ENCODE data around the gene ZNF346. TPM values are rescaled to one million over a fixed set of nuclear protein-coding genes. Genes with fewer than 3 reads are reported as not detected.

ZNF346 gene
- total RNA-seq, 1 experiment from 2014 or later, result 27.3 TPM

GRCh38 chr5:177112589-177113220 lies 90.2 kb downstream of the ZNF346 start:
- intact Hi-C loops (cut with micrococcal nuclease; ENCODE audit: unreplicated experiment), result loop anchor here (1.0 to 2.0 kb wide), 2 partner anchors 196 to 451 kb away; no protein-coding TSS in a partner anchor
- no TSS peak for BruUV-seq (replicated peaks)
- POLR2A ChIA-PET (ENCODE audit: low non-redundant PET), result no interaction called here

GRCh38 chr5:177113566-177114424 lies 91.3 kb downstream of the ZNF346 start:
- no peak overlapping the region for H3K27ac ChIP-seq (ENCODE audit: low read depth, low read length, poor library complexity, severe bottlenecking)
- no peaks in the 10 kb centered on the region for H3K9me3 ChIP-seq (ENCODE audit: low read depth, low read length, poor library complexity, severe bottlenecking)
- POLR2A ChIA-PET (ENCODE audit: low non-redundant PET), result no interaction called here
- intact Hi-C loops (cut with micrococcal nuclease; ENCODE audit: unreplicated experiment), result loop anchor here (1.0 to 2.0 kb wide), 3 partner anchors 195 to 388 kb away; no protein-coding TSS in a partner anchor
- BruUV-seq (replicated peaks), result no TSS peak
- peak; percentile 71 for DNase-seq (ENCODE audit: low spot score)
- CTCF ChIA-PET, result interaction anchor here (0.6 to 1.0 kb wide), 7 partner anchors 42 to 388 kb away, joined by 3 to 11 read pairs (median 3); no protein-coding TSS in a partner anchor
- no peaks in the 10 kb centered on the region for H3K4me1 ChIP-seq (ENCODE audit: insufficient read depth, low read length, poor library complexity, severe bottlenecking)
- TF ChIP-seq CTCF (conservative IDR thresholded peaks at IDR 0.05; ENCODE audit: low read depth, low read length), result peak; percentile 91
- TF ChIP-seq EZH2 (IDR thresholded peaks at IDR 0.05; ENCODE audit: borderline replicate concordance, low read depth, low read length, poor library complexity, severe bottlenecking), result no peak
- no peaks in the 10 kb centered on the region for H3K36me3 ChIP-seq (ENCODE audit: insufficient read depth, low read length, poor library complexity, severe bottlenecking)
- H3K4me3 ChIP-seq (ENCODE audit: low read depth, low read length, poor library complexity, severe bottlenecking), result no peak overlapping the region
- H3K27me3 ChIP-seq (replicated peaks; ENCODE audit: insufficient read depth, low read depth, low read length, poor library complexity), result no peaks in the 10 kb centered on the region

More at GRCh38 chr5:177112589-177113220, 90.2 kb downstream of the ZNF346 start:
- no peaks in the 10 kb centered on the region for H3K27me3 ChIP-seq (replicated peaks; ENCODE audit: insufficient read depth, low read depth, low read length, poor library complexity)
- TF ChIP-seq EZH2 (IDR thresholded peaks at IDR 0.05; ENCODE audit: borderline replicate concordance, low read depth, low read length, poor library complexity, severe bottlenecking) (no peak), CTCF (conservative IDR thresholded peaks at IDR 0.05; ENCODE audit: low read depth, low read length) (no peak)
- no peak for DNase-seq (ENCODE audit: low spot score)
- H3K4me3 ChIP-seq (ENCODE audit: low read depth, low read length, poor library complexity, severe bottlenecking), result no peak overlapping the region
- no peaks in the 10 kb centered on the region for H3K9me3 ChIP-seq (ENCODE audit: low read depth, low read length, poor library complexity, severe bottlenecking)
- CTCF ChIA-PET, result interaction anchor here (0.5 to 1.9 kb wide), 8 partner anchors 41 to 455 kb away, joined by 3 to 23 read pairs (median 6); no protein-coding TSS in a partner anchor
- H3K27ac ChIP-seq (ENCODE audit: low read depth, low read length, poor library complexity, severe bottlenecking), result no peak overlapping the region
- H3K4me1 ChIP-seq (ENCODE audit: insufficient read depth, low read length, poor library complexity, severe bottlenecking), result no peaks in the 10 kb centered on the region
- no peaks in the 10 kb centered on the region for H3K36me3 ChIP-seq (ENCODE audit: insufficient read depth, low read length, poor library complexity, severe bottlenecking)

GRCh38 chr5:177116631-177117373 lies 94.3 kb downstream of the ZNF346 start:
- POLR2A ChIA-PET (ENCODE audit: low non-redundant PET), result no interaction called here
- no peak overlapping the region for H3K4me3 ChIP-seq (ENCODE audit: low read depth, low read length, poor library complexity, severe bottlenecking)
- no peaks in the 10 kb centered on the region for H3K27me3 ChIP-seq (replicated peaks; ENCODE audit: insufficient read depth, low read depth, low read length, poor library complexity)
- intact Hi-C loops (cut with micrococcal nuclease; ENCODE audit: unreplicated experiment), result no loop called here
- H3K36me3 ChIP-seq (ENCODE audit: insufficient read depth, low read length, poor library complexity, severe bottlenecking), result no peaks in the 10 kb centered on the region
- CTCF ChIA-PET, result no interaction called here
- H3K27ac ChIP-seq (ENCODE audit: low read depth, low read length, poor library complexity, severe bottlenecking), result no peak overlapping the region
- BruUV-seq (replicated peaks), result no TSS peak
- TF ChIP-seq CTCF (conservative IDR thresholded peaks at IDR 0.05; ENCODE audit: low read depth, low read length) (no peak), EZH2 (IDR thresholded peaks at IDR 0.05; ENCODE audit: borderline replicate concordance, low read depth, low read length, poor library complexity, severe bottlenecking) (no peak)
- no peaks in the 10 kb centered on the region for H3K4me1 ChIP-seq (ENCODE audit: insufficient read depth, low read length, poor library complexity, severe bottlenecking)
- DNase-seq (ENCODE audit: low spot score), result peak; percentile 66
- H3K9me3 ChIP-seq (ENCODE audit: low read depth, low read length, poor library complexity, severe bottlenecking), result no peaks in the 10 kb centered on the region

All from A673 (cell line).